Lower leg skin (tissue), 4 donors: ENCODE measurements around the gene SLC17A9. TPM values are rescaled to one million over a fixed set of nuclear protein-coding genes. Genes with fewer than 3 reads are reported as not detected.

Experiments
- DNase-seq, 2 donors: peaks; one replicate each; pipeline ENCODE4 v3.0.0-alpha.2; 2019; ENCODE audit warnings: low spot score in 2 of 2
- H3K4me3 ChIP-seq: fragments of 200-600 bp; sonication (generic); 2 replicates; pipeline ENCODE4 v1.5.1; 2017; ENCODE audit warnings: mild to moderate bottlenecking, low read depth; ENCODE audit not compliant: poor library complexity, severe bottlenecking
- CTCF ChIP-seq, 3 donors: fragments of 450-650 bp; IDR thresholded peaks; one replicate each; pipeline ENCODE4 v1.5.1; 2016; ENCODE audit warnings: antibody characterized with exemption in 3 of 3, mild to moderate bottlenecking in 3 of 3, moderate library complexity in 2 of 3
- POLR2A ChIP-seq, 2 donors: fragments of 450-650 bp; IDR thresholded peaks; one replicate each; pipeline ENCODE4 v1.6.1; 2016 to 2017; ENCODE audit warnings: antibody characterized with exemption in 2 of 2, mild to moderate bottlenecking in 1 of 2, moderate library complexity in 1 of 2
- WGBS, 2 donors: methylation state at CpG; one replicate each; pipeline ENCODE4 v1.1.5; 2018; 5-methylcytosine and 5-hydroxymethylcytosine counted together
- intact Hi-C: fragments of 100-400 bp; cut with DNase I; formaldehyde crosslinking; loops from one replicate; pipeline ENCODE4 v1.15.0; 2023; ENCODE audit warnings: low total_unique reads
- total RNA-seq, 4 donors: library from RNA; depleted of rRNA; stranded (reverse); fragments of >200 nt; gene quantifications; one replicate each; pipeline ENCODE4 v1.1.0, GENCODE V29; 2016

The SLC17A9 gene
- total RNA-seq, 4 donors from 2014 or later: 0.46 to 1.1 (median 0.73) TPM

- intact Hi-C loops: no loop called here
- H3K4me3 ChIP-seq: no peak overlapping the region
- TF ChIP-seq POLR2A (IDR thresholded peaks at IDR 0.05) (no peak), CTCF (IDR thresholded peaks at IDR 0.05) (no peak)
- WGBS, 2 donors: 94% methylated on average over 30 of the region's 30 CpGs
- DNase-seq: no peak
Observed at GRCh38 chr20:62962221-62962879, 9.8 kb downstream of the SLC17A9 start.

GRCh38 chr20:62962891-62963613 is 10.5 kb downstream of the SLC17A9 start:
- intact Hi-C loops: no loop called here
- no peak for DNase-seq
- 90 to 91% methylated on average over 30 to 32 of the region's 32 CpGs for WGBS, 2 donors
- no peak overlapping the region for H3K4me3 ChIP-seq
- no peak for TF ChIP-seq POLR2A (IDR thresholded peaks at IDR 0.05)
- no peak for TF ChIP-seq CTCF (IDR thresholded peaks at IDR 0.05)

GRCh38 chr20:62963614-62964397 is 11.3 kb downstream of the SLC17A9 start:
- no peak for TF ChIP-seq CTCF (IDR thresholded peaks at IDR 0.05)
- no peak for TF ChIP-seq POLR2A (IDR thresholded peaks at IDR 0.05)
- intact Hi-C loops: no loop called here
- no peak for DNase-seq
- 87 to 89% methylated on average over 17 to 21 of the region's 32 CpGs for WGBS, 2 donors
- H3K4me3 ChIP-seq: no peak overlapping the region

- TF ChIP-seq CTCF (IDR thresholded peaks at IDR 0.05) (no peak), POLR2A (IDR thresholded peaks at IDR 0.05) (no peak)
- no peak for DNase-seq
- intact Hi-C loops: no loop called here
- 40 to 52% methylated on average over 20 of the region's 20 CpGs for WGBS, 2 donors
- no peak overlapping the region for H3K4me3 ChIP-seq
Observed at GRCh38 chr20:62964700-62965099, 12.2 kb downstream of the SLC17A9 start.

GRCh38 chr20:62965363-62965771 is 12.9 kb downstream of the SLC17A9 start:
- no peak for DNase-seq
- TF ChIP-seq POLR2A (IDR thresholded peaks at IDR 0.05) (no peak), CTCF (IDR thresholded peaks at IDR 0.05) (no peak)
- WGBS, 2 donors: 79 to 82% methylated on average over 19 of the region's 19 CpGs
- intact Hi-C loops: no loop called here
- no peak overlapping the region for H3K4me3 ChIP-seq
